Psoas muscle (tissue), 8 donors: ENCODE results near the gene ZNF135. TPM values are rescaled to one million over a fixed set of nuclear protein-coding genes. Genes with fewer than 3 reads are reported as not detected.
A peak's percentile ranks its signal among the peaks of the same experiment; 100 is the strongest.

ENCODE experiments used
- ATAC-seq, 4 donors: fragments of 200-7000 bp; cut with Tn5 transposase; one replicate each; pipeline ENCODE4 v1.9.1; 2020; ENCODE audit warnings: moderate library complexity in 3 of 4, mild to moderate bottlenecking in 2 of 4
- DNase-seq, 2 donors: peaks; one replicate each; pipeline ENCODE4 v3.0.0-alpha.2; 2020
- H3K27ac ChIP-seq: fragments of 200-600 bp; one replicate; pipeline ENCODE4 v1.8.0; 2022
- H3K27me3 ChIP-seq, 3 donors: fragments of 200-600 bp in 1 of 3; one replicate each; pipeline versions ENCODE4 v1.6.1 to v1.8.0; 2013 to 2022; ENCODE audit warnings: low read length in 2 of 3, mild to moderate bottlenecking in 2 of 3, moderate library complexity in 1 of 3; ENCODE audit not compliant: insufficient read depth in 3 of 3
- H3K36me3 ChIP-seq, 2 donors: fragments of 200-600 bp in 1 of 2; one replicate each; pipeline versions ENCODE4 v1.6.1 to v1.8.0; 2013 to 2022; ENCODE audit warnings: low read depth in 1 of 2, mild to moderate bottlenecking in 1 of 2, moderate library complexity in 1 of 2; ENCODE audit not compliant: insufficient read depth in 1 of 2
- H3K4me1 ChIP-seq: fragments of 200-600 bp; one replicate; pipeline ENCODE4 v1.8.0; 2022
- H3K4me3 ChIP-seq: fragments of 200-600 bp; one replicate; pipeline ENCODE4 v1.8.0; 2022; ENCODE audit warnings: mild to moderate bottlenecking
- H3K9me3 ChIP-seq: fragments of 200-600 bp; one replicate; pipeline ENCODE4 v1.8.0; 2022
- CTCF ChIP-seq: fragments of 200-600 bp; IDR thresholded peaks from one replicate; pipeline ENCODE4 v1.8.0; 2022; ENCODE audit warnings: antibody characterized with exemption
- WGBS, 3 donors: extraction: QIAGEN DNeasy Blood & Tissue Kit; methylation state at CpG; one replicate each; pipeline versions ENCODE4 v1.1.6 to v1.1.7; 2013; 5-methylcytosine and 5-hydroxymethylcytosine counted together
- intact Hi-C, 2 donors: fragments of 100-400 bp; cut with DNase I; formaldehyde crosslinking; loops; one replicate each; pipeline versions ENCODE4 v1.11.0 to v1.14.2; 2022
- polyA plus RNA-seq, 3 donors: library from polyadenylated mRNA; stranded (reverse); fragments of 200-250 nt; gene quantifications; one replicate each; pipeline ENCODE4 v1.2.3, GENCODE V29; 2013
- total RNA-seq, 4 donors: library from RNA; stranded (reverse); fragmentation: NEBNext Ultra II Directional in 2 of 4; extraction: Animal tissue kit (Norgen Biotek cat#: 25700) in 2 of 4; gene quantifications; one replicate each; pipeline versions ENCODE4 v1.2.1 to v1.2.4, GENCODE V29; 2021 to 2023
- donor health status: healthy with polysubstance abuse.
- donor health status: DM: no; HTN: no; CAD: no; lungs with moderate emphysema.
- donor health status: Bipolar disorder and iron deficiency.
- donor health status: healthy.
- donor health status: DM: yes; HTN: yes; CAD: no.
- donor health status: DM: no; HTN: no; CAD: no.
- donor health status: DM: no; HTN: no; CAD: no.
- donor health status: DM: yes; HTN: yes; CAD: no.

ZNF135 gene
- total and polyA plus RNA-seq, 7 donors: 0.87 to 1.7 (median 1.2) TPM

GRCh38 chr19:58091251-58091995 is 32.3 kb downstream of the ZNF135 start:
- Histone ChIP-seq H3K4me1 (no peaks in the 10 kb centered on the region), H3K4me3 (no peak overlapping the region), H3K27me3 (no peaks in the 10 kb centered on the region), H3K27ac (no peak overlapping the region), H3K9me3 (peaks cover 47% of the 10 kb centered on the region), H3K36me3 (peaks cover 0 to 11% of the 10 kb centered on the region in 2 donors)
- no peak for ATAC-seq
- no peak for TF ChIP-seq CTCF
- intact Hi-C loops: no loop called here
- WGBS, 3 donors: 48 to 54% (median 54%) methylated on average over 11 of the region's 11 CpGs
- DNase-seq: peak in 1 of 2 donors; percentile 36

- Histone ChIP-seq H3K4me3 (no peak overlapping the region), H3K27me3 (peaks cover 0 to 2% (median 0%) of the 10 kb centered on the region in 3 donors), H3K27ac (no peak overlapping the region), H3K4me1 (no peaks in the 10 kb centered on the region), H3K9me3 (peaks cover 43% of the 10 kb centered on the region), H3K36me3 (no peaks in the 10 kb centered on the region)
- DNase-seq: no peak
- intact Hi-C loops: no loop called here
- WGBS, 3 donors: 90 to 97% (median 95%) methylated on average over 7 of the region's 7 CpGs
- ATAC-seq: no peak
- TF ChIP-seq CTCF: no peak
These were observed 34.0 kb downstream of the ZNF135 start for GRCh38 chr19:58093071-58093470.

- 96 to 97% (median 97%) methylated on average over 10 of the region's 10 CpGs for WGBS, 3 donors
- no peak for TF ChIP-seq CTCF
- ATAC-seq: no peak
- Histone ChIP-seq H3K27me3 (peaks cover 0 to 2% (median 0%) of the 10 kb centered on the region in 3 donors), H3K9me3 (peaks cover 41% of the 10 kb centered on the region), H3K4me1 (peaks cover 4% of the 10 kb centered on the region), H3K27ac (no peak overlapping the region), H3K36me3 (no peaks in the 10 kb centered on the region), H3K4me3 (no peak overlapping the region)
- DNase-seq: no peak
- intact Hi-C loops: loop anchor here in 1 of 2 donors (5.0 kb wide), 1 partner anchor 88 kb away; no protein-coding TSS in a partner anchor
These were observed 36.2 kb downstream of the ZNF135 start for GRCh38 chr19:58095328-58095727.

GRCh38 chr19:58096884-58097283 is 37.8 kb downstream of the ZNF135 start:
- WGBS, 3 donors: 78 to 88% (median 85%) methylated on average over 13 of the region's 13 CpGs

More at GRCh38 chr19:58096884-58097283, 37.8 kb downstream of the ZNF135 start:
- Histone ChIP-seq H3K27me3 (peaks cover 0 to 2% (median 0%) of the 10 kb centered on the region in 3 donors), H3K4me1 (peaks cover 4% of the 10 kb centered on the region), H3K4me3 (peak overlapping the region; percentile 94), H3K27ac (no peak overlapping the region), H3K9me3 (peaks cover 40% of the 10 kb centered on the region), H3K36me3 (no peaks in the 10 kb centered on the region)
- no peak for TF ChIP-seq CTCF
- ATAC-seq (no peak), DNase-seq (no peak)
- intact Hi-C loops: loop anchor here in 1 of 2 donors (5.0 kb wide), 1 partner anchor 90 kb away; no protein-coding TSS in a partner anchor
